Muscle of leg (tissue), 11 donors: ENCODE data around the gene SPG7. TPM values are rescaled to one million over a fixed set of nuclear protein-coding genes. Genes with fewer than 3 reads are reported as not detected.
"Not testable (repeated sequence)": the region's sequence is repeated elsewhere in the genome, so short reads cannot be mapped to it uniquely, and the experiment has no call there.

Experiments
- DNase-seq: peaks from one replicate; pipeline ENCODE4 v3.0.0; 2013
- H3K27ac ChIP-seq: one replicate; pipeline ENCODE4 v1.5.1; 2013; ENCODE audit warnings: mild to moderate bottlenecking, low read length, control low read depth
- H3K27me3 ChIP-seq: one replicate; pipeline ENCODE4 v1.6.1; 2013; ENCODE audit warnings: low read length; ENCODE audit not compliant: control insufficient read depth, insufficient read depth
- H3K36me3 ChIP-seq: one replicate; pipeline ENCODE4 v1.6.1; 2013; ENCODE audit warnings: low read length; ENCODE audit not compliant: control insufficient read depth, insufficient read depth
- H3K4me1 ChIP-seq: one replicate; pipeline ENCODE4 v1.6.1; 2013; ENCODE audit warnings: low read length; ENCODE audit not compliant: control insufficient read depth, insufficient read depth
- H3K4me3 ChIP-seq: one replicate; pipeline ENCODE4 v1.5.1; 2013; ENCODE audit warnings: low read length, control low read depth
- H3K9me3 ChIP-seq: replicated peaks from 2 replicates; pipeline ENCODE4 v1.6.1; 2013; ENCODE audit warnings: low read depth, low read length; ENCODE audit not compliant: control insufficient read depth
- WGBS: methylation state at CpG from one replicate; pipeline ENCODE4 v1.1.5; 2013; ENCODE audit warnings: missing lambda C conversion rate; ENCODE audit not compliant: insufficient coverage; 5-methylcytosine and 5-hydroxymethylcytosine counted together
- polyA plus RNA-seq, 8 donors: library from polyadenylated mRNA; unstranded; fragments of 120-200 nt; gene quantifications; one replicate each; pipeline versions ENCODE4 v1.2.1 to v1.2.3, GENCODE V29; 2013; ENCODE audit warnings: inconsistent platforms in 1 of 8, low replicate concordance in 1 of 8; ENCODE audit not compliant: insufficient read length in 8 of 8, insufficient read depth in 1 of 8
- total RNA-seq: library from RNA; stranded (reverse); fragments of 120-200 nt; gene quantifications from one replicate; pipeline ENCODE4 v1.2.4, GENCODE V29; 2013

Gene SPG7
- total and polyA plus RNA-seq, 9 donors, result 48.2 to 84.9 (median 64.9) TPM

DNA sequence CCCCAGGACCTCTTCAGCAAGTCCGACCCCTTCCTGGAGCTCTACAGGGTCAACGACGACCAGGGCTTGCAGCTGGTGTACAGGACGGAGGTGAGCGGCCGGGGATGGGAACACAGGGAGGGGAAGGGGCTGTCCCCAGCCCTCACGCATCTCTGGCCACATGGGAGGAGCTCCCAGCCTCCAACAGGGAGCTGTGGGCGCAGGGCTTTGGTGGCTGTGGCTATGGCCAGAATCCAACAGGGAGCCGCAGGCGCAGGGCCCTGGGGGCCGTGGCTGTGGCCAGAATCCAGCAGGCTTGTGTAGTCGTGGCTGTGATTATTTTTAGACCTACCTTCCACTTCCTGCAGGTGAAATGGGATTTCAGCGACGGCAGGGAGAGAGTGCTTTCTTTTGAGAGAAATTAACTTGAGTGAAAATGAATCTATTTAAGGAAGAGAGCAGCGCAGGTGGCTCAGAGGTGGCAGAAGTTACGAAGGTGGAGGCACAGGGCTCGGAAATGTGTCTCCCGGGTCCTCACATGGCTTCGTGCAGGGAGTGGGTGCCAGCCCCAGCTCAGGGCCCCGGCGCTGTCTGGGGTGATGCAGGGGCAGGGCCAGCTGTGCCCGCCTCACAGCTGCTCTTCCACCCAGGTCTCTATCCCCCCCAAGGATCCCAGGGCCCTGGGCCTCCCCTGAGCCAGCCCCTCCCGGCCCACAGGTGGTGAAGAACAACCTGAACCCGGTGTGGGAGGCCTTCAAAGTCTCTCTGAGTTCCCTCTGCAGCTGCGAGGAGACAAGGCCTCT is 76.8 kb downstream of the SPG7 start:
- no peaks in the 10 kb centered on the region for H3K9me3 ChIP-seq
- no peak overlapping the region for H3K27ac ChIP-seq
- H3K27me3 ChIP-seq, result no peaks in the 10 kb centered on the region
- H3K36me3 ChIP-seq, result no peaks in the 10 kb centered on the region
- no peak for DNase-seq
- H3K4me3 ChIP-seq, result no peak overlapping the region
- peaks cover 2% of the 10 kb centered on the region for H3K4me1 ChIP-seq
- WGBS, result 59% methylated on average over 15 of the region's 25 CpGs

DNA sequence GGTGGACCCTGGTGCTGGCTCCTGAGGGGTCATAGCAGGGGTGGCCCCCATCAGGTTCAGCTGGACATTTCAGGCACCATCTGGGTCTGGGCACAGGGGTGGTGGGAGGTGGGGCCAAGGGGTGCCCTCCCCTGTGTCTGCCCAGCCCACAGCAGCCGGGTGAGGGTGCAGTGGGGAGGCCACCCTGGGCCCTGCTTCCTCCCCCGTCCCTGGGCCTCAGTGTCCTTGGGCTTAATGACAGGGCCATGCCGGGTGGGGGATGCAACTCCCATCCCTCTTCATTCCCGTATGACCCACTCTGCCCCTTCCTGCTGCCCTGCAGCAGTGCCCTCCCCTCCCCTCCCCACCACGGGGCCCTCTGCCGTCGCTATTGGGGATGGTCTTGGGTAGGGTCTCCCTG is 78.0 kb downstream of the SPG7 start:
- Histone ChIP-seq H3K4me1 (peaks cover 2% of the 10 kb centered on the region), H3K4me3 (no peak overlapping the region), H3K27me3 (no peaks in the 10 kb centered on the region), H3K36me3 (no peaks in the 10 kb centered on the region), H3K27ac (no peak overlapping the region), H3K9me3 (no peaks in the 10 kb centered on the region)
- DNase-seq, result no peak
- WGBS, result 73% methylated on average over 4 of the region's 7 CpGs

DNA sequence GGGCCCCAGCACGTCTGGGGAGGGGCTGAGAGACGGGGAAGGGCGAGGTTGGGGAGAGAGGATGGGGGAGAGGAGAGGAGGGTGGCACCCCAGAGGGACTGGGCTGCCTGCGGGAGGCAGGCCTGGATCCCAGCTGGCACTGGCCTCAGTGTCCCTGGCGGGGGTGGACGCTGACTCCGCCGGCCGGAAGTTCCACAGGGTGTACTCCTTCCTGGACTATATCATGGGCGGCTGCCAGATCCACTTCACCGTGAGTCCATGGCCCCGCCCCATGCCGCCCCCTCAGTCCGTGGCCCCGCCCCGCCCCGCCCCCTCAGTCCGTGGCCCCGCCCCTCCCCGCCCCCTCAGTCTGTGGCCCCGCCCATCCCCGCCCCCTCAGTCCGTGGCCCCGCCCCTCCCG is 78.7 kb downstream of the SPG7 start:
- 72% methylated on average over 10 of the region's 25 CpGs for WGBS
- no peak for DNase-seq
- Histone ChIP-seq H3K36me3 (no peaks in the 10 kb centered on the region), H3K9me3 (no peaks in the 10 kb centered on the region), H3K4me3 (no peak overlapping the region), H3K4me1 (peaks cover 2% of the 10 kb centered on the region), H3K27me3 (no peaks in the 10 kb centered on the region), H3K27ac (no peak overlapping the region)

DNA sequence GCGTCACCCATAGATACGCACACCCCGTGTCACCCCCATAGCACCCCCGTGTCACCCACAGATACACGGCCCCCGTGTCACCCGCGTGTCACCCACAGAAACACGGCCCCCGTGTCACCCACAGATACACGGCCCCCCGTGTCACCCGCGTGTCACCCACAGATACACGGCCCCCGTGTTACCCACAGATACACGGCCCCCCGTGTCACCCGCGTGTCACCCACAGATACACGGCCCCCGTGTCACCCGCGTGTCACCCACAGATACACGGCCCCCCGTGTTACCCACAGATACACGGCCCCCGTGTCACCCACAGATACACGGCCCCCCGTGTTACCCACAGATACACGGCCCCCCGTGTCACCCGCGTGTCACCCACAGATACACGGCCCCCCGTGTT is 79.5 kb downstream of the SPG7 start:
- not testable (repeated sequence) for DNase-seq, H3K4me1 ChIP-seq, H3K9me3 ChIP-seq, H3K36me3 ChIP-seq, H3K4me3 ChIP-seq, H3K27ac ChIP-seq, H3K27me3 ChIP-seq
- no CpG with 5 or more reads among the region's 36 CpGs for WGBS

DNA sequence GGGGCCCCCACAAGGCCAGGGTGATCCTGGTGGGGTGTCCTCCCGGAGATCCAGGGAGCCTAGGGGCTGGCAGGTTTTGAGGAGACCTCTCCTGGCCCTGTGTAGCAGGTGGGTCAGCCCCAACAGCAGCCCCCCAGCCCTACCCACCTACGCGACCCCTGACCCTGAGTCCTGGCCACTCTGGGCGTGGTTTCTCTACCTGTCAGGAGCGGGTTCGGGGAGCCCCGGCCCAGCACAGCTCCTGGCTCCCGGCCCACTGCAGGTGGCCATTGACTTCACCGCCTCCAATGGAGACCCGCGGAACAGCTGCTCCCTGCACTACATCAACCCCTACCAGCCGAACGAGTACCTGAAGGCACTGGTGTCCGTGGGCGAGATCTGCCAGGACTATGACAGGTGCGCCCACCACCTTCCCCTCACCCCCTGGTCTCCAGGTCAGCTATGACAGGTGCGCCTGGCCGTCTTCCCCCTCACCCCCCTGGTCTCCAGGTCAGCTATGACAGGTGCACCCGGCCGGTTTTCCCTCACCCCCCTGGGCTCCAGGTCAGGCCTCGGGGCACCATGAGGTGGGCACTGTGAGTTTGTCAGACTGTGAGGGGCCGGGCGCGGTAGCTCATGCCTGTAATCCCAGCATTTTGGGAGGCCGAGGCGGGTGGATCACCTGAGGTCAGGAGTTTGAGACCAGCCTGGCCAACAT is 80.4 kb downstream of the SPG7 start:
- H3K36me3 ChIP-seq, result no peaks in the 10 kb centered on the region
- no peak for DNase-seq
- 92% methylated on average over 16 of the region's 26 CpGs for whole genome bisulfite sequencing

DNA sequence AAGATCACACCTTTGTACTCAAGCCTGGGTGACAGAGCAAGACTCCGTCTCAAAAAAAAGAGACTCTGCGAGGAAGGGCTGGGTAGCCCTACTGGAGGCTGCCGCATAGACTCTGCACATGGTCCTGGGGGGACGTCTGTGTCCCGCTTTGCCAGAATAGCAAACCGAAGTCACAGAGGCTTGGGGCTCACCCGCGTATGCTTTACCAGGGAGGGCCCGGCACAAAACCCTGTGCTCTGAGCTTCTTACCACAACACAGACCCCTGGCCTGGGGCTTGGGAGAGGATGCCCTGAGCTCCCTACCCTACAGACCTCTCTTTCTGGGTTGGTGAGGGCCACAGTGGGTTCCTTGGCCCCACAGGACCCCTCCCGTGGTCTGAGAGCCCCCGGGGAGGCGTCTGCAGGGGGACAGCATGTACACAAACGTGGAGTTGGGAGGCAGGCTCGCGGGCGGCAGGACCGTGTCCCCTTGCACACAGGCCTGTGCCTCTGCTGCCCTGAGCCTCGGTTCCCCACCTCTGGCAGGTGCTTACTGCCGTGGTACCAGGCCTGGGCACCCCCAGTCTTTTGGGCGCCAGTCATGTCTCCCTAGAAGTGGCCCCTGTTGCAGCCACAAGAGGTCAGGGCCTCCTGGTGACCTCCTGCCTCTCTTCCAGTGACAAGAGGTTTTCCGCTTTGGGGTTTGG is 81.2 kb downstream of the SPG7 start:
- DNase-seq, result no peak
- no peak overlapping the region for H3K27ac ChIP-seq
- 76% methylated on average over 18 of the region's 21 CpGs for WGBS
- no peaks in the 10 kb centered on the region for H3K27me3 ChIP-seq
- no peaks in the 10 kb centered on the region for H3K4me1 ChIP-seq
- no peaks in the 10 kb centered on the region for H3K9me3 ChIP-seq
- H3K36me3 ChIP-seq, result no peaks in the 10 kb centered on the region
- no peak overlapping the region for H3K4me3 ChIP-seq

More for the DNA sequence above, 80.4 kb downstream of the SPG7 start:
- Histone ChIP-seq H3K4me3 (no peak overlapping the region), H3K4me1 (no peaks in the 10 kb centered on the region), H3K9me3 (no peaks in the 10 kb centered on the region), H3K27ac (no peak overlapping the region), H3K27me3 (no peaks in the 10 kb centered on the region)

DNA sequence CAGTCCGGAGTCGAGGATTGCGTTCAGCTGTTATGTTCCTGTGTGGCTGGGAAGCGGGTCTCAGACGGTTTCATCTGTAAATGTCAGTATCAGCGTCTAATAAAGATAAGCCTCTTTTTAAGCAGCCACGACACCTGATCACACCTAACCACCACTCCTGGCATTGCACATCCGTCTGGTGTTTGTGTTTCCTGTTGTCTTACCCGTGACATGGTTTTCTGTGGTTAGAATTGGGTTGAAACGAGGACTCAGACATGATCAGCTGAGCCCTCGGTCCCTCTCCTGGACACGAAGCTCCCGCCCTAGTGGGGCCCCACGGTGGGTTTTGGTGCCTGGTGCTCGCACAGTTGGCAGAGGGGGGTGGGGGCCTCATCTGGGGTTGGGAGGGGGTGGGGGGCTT is 85.6 kb downstream of the SPG7 start:
- Histone ChIP-seq H3K27ac (no peak overlapping the region), H3K36me3 (no peaks in the 10 kb centered on the region), H3K27me3 (no peaks in the 10 kb centered on the region), H3K9me3 (no peaks in the 10 kb centered on the region), H3K4me1 (no peaks in the 10 kb centered on the region), H3K4me3 (no peak overlapping the region)
- no peak for DNase-seq
- WGBS, result no CpG with 5 or more reads among the region's 15 CpGs

DNA sequence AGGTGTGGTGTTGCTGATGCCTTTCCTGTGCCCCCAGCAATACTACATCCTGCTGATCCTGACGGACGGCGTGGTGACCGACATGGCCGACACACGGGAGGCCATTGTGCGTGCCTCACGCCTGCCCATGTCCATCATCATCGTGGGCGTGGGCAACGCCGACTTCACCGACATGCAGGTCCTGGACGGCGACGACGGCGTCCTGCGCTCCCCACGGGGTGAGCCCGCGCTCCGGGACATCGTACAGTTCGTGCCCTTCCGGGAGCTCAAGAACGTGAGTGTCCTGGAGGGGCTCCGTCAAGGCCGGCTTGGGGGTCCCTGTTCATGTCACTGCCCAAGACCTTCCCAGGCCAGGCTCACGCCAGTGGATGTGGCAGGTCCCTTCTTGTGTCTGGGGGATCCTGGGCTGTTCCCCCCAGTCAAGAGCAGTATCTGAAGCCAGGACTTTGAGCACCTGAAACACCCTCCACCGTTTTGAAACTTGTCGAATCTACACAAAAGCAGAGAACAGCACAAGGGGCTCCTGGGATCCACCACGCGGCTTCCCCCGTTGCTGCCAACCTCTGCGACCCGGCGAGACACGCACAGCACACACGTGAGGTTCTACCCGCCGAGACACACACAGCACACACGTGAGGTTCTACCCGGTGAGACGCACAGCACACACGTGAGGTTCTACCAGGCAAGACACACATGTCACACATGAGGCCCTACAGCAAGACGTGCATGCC is 87.3 kb downstream of the SPG7 start:
- Histone ChIP-seq H3K27ac (no peak overlapping the region), H3K4me3 (no peak overlapping the region), H3K36me3 (no peaks in the 10 kb centered on the region), H3K27me3 (no peaks in the 10 kb centered on the region), H3K4me1 (no peaks in the 10 kb centered on the region), H3K9me3 (no peaks in the 10 kb centered on the region)
- DNase-seq, result no peak
- 90% methylated on average over 47 of the region's 47 CpGs for WGBS

DNA sequence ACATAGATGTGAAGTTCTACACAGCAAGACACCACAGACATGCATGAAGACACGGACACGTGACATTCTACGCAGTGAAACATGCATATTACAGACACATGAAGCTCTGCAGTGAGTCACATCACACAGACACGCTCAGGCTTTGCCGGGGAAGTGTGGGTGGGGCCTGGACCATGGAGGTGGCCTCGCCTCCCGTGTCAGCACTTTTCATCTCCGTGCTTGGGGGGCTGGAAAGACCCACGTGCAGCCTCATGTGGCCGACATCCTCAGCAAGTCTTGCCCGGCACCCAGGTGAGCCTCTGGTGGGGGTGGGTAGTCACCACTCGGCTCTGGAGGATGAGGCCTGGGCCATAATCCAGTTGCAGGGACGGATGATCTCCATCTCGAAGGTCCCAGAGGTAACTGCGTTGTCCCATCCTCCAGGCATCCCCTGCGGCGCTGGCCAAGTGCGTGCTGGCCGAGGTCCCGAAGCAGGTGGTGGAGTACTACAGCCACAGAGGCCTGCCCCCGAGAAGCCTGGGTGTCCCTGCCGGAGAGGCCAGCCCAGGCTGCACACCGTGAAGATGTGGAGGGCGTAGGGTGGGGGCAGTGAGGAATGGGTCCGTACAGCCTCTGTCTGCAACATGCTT is 88.0 kb downstream of the SPG7 start:
- no peaks in the 10 kb centered on the region for H3K4me1 ChIP-seq
- 53% methylated on average over 15 of the region's 25 CpGs for WGBS
- DNase-seq, result no peak
- H3K4me3 ChIP-seq, result no peak overlapping the region
- no peaks in the 10 kb centered on the region for H3K9me3 ChIP-seq
- H3K36me3 ChIP-seq, result no peaks in the 10 kb centered on the region
- no peaks in the 10 kb centered on the region for H3K27me3 ChIP-seq
- H3K27ac ChIP-seq, result no peak overlapping the region
